Neural progenitor cell (in vitro differentiated cells): ENCODE measurements around the gene ALKBH2.

Source experiments
- EZH2 ChIP-seq: fragments of 200-600 bp; sonication (generic); IDR thresholded peaks from 2 replicates; pipeline ENCODE4 v1.6.1; 2017; ENCODE audit warnings: antibody characterized with exemption, mild to moderate bottlenecking, moderate library complexity
- TF ChIP-seq, protein P1 (sequence below): fragments of 200-600 bp; sonication (generic); IDR thresholded peaks from 2 replicates; pipeline ENCODE4 v1.5.1; 2017; ENCODE audit warnings: antibody characterized with exemption, mild to moderate bottlenecking

DNA sequence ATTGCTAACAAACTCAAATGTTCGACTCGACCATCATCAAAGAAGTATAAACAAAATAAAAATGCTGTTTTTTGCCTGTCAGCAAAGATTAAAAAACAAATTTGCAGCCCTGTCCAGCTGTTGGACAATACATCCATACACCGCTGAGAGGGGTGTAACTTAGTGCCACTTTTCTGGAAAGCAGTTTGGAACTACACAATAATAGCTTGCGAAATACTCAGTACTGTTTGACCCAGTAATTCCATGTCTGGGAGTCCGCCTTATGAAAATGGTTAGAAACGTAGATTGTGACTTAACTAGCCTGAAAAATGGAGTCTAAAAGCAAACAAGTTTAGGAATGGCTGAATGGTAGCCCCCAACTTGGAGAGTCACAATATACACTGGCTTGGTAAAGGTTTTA is 34.5 kb downstream of the ALKBH2 start:
- TF ChIP-seq, protein P1, sequence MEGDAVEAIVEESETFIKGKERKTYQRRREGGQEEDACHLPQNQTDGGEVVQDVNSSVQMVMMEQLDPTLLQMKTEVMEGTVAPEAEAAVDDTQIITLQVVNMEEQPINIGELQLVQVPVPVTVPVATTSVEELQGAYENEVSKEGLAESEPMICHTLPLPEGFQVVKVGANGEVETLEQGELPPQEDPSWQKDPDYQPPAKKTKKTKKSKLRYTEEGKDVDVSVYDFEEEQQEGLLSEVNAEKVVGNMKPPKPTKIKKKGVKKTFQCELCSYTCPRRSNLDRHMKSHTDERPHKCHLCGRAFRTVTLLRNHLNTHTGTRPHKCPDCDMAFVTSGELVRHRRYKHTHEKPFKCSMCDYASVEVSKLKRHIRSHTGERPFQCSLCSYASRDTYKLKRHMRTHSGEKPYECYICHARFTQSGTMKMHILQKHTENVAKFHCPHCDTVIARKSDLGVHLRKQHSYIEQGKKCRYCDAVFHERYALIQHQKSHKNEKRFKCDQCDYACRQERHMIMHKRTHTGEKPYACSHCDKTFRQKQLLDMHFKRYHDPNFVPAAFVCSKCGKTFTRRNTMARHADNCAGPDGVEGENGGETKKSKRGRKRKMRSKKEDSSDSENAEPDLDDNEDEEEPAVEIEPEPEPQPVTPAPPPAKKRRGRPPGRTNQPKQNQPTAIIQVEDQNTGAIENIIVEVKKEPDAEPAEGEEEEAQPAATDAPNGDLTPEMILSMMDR: no peak
- no peak for TF ChIP-seq EZH2
